OCI-M2 (cell line): Measurements from ENCODE around the gene FOXF2.

ENCODE experiments used
- DNase-seq: peaks from one replicate; lab custom pipeline; 2025; ENCODE audit not compliant: unreplicated experiment; lab: John Stamatoyannopoulos, UW

Gene FOXF2

GRCh38 chr6:1405221-1405620 lies 15.8 kb downstream of the FOXF2 start:
- no peak for DNase-seq

- DNase-seq: no peak
These were observed 17.1 kb downstream of the FOXF2 start for GRCh38 chr6:1406306-1407072.

- no peak for DNase-seq
These were observed 18.2 kb downstream of the FOXF2 start for GRCh38 chr6:1407499-1407990.

GRCh38 chr6:1409774-1410465 lies 20.5 kb downstream of the FOXF2 start:
- DNase-seq: no peak

- DNase-seq: no peak
These were observed 23.5 kb downstream of the FOXF2 start for GRCh38 chr6:1412901-1413300.

- no peak for DNase-seq
These were observed 26.2 kb downstream of the FOXF2 start for GRCh38 chr6:1415416-1416063.

GRCh38 chr6:1416191-1416760 lies 26.9 kb downstream of the FOXF2 start:
- DNase-seq: no peak

- no peak for DNase-seq
These were observed 27.4 kb downstream of the FOXF2 start for GRCh38 chr6:1416820-1417219.

- DNase-seq: no peak
These were observed 28.3 kb downstream of the FOXF2 start for GRCh38 chr6:1417718-1418117.

GRCh38 chr6:1418471-1419191 lies 29.3 kb downstream of the FOXF2 start:
- no peak for DNase-seq

GRCh38 chr6:1420382-1420781 lies 31.0 kb downstream of the FOXF2 start:
- no peak for DNase-seq

- DNase-seq: no peak
These were observed 32.9 kb downstream of the FOXF2 start for GRCh38 chr6:1422290-1422689.

GRCh38 chr6:1423578-1423977 lies 34.2 kb downstream of the FOXF2 start:
- DNase-seq: no peak

- no peak for DNase-seq
These were observed 35.0 kb downstream of the FOXF2 start for GRCh38 chr6:1424306-1424927.

- no peak for DNase-seq
These were observed 37.0 kb downstream of the FOXF2 start for GRCh38 chr6:1426416-1426815.

- DNase-seq: no peak
These were observed 46.4 kb downstream of the FOXF2 start for GRCh38 chr6:1435806-1436205.

- peak; percentile 90 for DNase-seq
These were observed 47.2 kb downstream of the FOXF2 start for GRCh38 chr6:1436334-1437306.

- no peak for DNase-seq
These were observed 48.4 kb downstream of the FOXF2 start for GRCh38 chr6:1437553-1438406.
